Renal cortex interstitium (tissue), 11 donors: ENCODE results near the gene CPT1C. TPM values are rescaled to one million over a fixed set of nuclear protein-coding genes. Genes with fewer than 3 reads are reported as not detected.
"Not testable (repeated sequence)": the region's sequence is repeated elsewhere in the genome, so short reads cannot be mapped to it uniquely, and the experiment has no call there.

Experiments used
- DNase-seq, 11 donors: peaks; one replicate each; pipeline ENCODE4 v3.0.0-alpha.2; 2013; ENCODE audit warnings: low read depth in 9 of 11, low spot score in 4 of 11; ENCODE audit errors: extremely low read depth in 1 of 11
- polyA plus RNA-seq, 3 donors: library from polyadenylated mRNA; unstranded; fragments of 120-200 nt; gene quantifications; one replicate each; pipeline ENCODE4 v1.2.1, GENCODE V29; 2013; ENCODE audit not compliant: insufficient read length in 3 of 3

Gene CPT1C
- polyA plus RNA-seq, 3 donors, result 8.0 to 12.8 (median 11.1) TPM

DNA sequence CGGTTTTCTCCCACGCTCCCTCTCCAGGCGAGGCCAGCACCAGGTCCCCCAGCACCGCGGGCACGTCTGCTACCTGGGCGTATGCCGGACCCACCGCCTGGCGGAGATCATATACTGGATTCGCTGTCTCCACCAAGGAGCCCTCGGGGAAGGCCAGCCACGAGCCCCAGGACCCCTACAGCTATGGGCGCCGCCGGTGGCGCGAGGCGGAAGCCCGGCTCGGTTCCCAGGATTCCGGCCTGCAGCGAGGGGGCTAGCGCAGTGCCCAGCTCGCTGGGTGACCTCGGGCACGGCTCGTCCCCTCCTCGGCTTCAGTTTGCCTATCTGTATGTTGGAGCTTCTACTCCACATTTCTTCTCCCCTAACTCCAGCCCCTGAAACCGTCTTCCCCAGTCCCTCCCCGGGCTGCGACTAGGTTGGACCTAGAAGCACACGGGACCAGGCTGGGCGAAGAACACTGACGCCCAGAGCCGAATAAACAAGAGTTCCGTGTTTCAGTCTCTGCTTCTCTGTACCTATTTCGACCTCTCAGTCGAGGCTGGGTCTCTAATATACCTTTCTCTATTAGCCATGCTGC lies 749 bp upstream of the CPT1C start:
- no peak for DNase-seq

DNA sequence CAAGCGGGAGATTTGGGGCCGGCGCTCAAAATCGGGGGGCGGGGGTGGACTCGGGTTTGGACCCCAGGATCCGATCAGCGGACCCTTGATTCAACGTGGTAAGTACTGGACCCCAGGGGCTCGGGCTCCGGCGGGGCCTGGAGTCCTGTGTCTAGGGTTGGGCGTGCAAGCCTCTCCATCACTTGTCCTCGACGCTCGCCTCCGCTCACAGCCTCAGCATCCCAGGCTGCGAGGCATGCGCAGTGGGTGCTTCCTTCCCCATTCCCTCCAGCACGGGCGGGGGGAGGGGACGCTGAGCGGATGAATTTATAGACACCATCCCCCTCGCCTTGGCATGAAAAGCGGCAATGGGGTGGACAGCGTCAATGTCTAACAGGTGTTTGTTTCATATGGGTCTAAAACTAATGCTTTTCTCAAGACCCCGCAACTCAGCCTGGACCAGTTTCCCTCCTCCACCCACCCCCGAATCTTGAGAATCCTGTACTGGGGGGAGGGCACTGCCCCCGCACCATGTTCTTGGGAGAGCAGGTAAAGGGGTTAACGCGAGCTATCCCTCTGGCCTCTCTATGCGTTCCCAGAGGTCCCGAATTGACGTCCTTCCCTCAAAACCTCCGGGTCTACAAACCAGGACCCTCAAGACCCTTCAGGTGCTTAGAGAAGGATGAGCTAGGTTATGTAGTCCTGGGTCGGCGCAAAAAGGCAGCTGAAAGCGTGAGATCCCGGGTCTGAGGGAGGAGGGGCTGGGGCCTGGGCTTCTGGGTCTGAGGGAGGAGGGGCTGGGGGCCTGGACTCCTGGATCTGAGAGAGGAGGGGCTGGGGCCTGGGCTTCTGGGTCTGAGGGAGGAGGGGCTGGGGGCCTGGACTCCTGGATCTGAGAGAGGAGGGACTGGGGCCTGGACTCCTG lies 579 bp downstream of the CPT1C start:
- DNase-seq, result peak in 5 of 11 donors; percentile 49 to 82 (median 76)

DNA sequence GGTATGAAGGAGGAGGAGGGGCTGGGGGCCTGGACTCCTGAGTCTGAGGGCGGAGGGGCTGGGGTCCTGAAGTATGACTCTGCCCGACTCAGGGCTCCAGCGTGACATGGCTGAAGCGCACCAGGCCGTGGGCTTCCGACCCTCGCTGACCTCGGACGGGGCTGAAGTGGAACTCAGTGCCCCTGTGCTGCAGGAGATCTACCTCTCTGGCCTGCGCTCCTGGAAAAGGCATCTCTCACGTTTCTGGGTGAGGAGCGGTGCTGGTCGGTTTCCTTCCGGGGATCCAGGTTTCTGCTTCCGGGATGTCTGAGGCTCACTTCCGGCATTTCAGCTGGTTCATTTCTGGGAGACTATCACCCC lies 1.2 kb downstream of the CPT1C start:
- no peak for DNase-seq

DNA sequence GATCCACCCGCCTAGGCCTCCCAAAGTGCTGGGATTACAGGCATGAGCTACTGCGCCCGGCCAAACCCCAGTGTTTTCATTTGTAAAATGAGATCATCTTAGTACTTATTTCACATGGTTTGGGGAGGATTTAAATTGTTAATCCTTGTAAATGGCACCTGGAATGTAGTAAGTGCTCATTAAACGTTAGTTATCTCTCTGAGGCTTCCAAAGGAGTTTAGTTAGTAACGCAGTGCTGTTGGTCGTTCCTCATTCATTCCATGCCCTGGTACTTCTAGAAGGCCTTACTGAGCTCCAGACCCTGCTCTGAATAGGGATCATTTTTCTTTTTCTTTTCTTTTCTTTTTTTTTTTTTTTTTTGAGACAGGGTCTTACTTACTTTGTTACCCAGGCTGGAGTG lies 5.2 kb downstream of the CPT1C start:
- no peak for DNase-seq

DNA sequence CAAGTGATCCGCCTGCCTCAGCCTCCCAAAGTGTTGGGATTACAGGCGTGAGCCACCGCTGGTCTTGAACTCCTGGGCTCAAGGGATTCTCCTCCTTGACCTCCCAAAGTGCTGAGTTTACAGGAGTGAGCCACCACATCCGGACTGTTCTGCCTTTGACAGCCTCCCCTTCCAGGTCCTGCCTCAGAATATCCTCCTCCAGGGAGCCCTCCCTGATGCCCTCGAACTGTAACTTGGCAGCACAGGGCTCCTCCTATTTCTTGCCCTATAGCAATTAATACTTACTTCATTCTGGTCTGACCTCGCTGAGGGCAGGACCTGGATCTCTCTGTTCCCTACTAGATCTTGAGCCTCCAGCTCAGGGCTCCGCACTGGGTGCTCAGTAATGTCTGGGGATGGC lies 5.9 kb downstream of the CPT1C start:
- no peak for DNase-seq

DNA sequence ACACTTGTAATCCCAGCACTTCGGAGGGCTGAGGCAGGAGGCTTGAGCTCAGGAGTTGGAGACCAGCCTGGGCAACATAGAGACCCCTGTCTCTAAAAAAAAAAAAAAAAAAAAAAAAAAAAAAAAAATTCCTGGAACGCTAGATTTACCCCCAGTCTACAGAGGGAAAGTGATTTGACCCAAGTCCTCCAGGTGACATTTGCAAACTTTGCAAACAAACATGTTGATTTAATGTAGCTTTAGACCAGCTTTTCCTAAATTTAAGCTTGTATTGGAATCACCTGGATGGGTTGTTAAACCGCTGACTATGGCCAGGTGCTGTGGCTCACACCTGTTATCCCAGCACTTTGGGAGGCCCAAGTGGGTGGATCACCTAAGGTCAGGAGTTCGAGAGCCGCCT lies 8.4 kb downstream of the CPT1C start:
- no peak for DNase-seq

DNA sequence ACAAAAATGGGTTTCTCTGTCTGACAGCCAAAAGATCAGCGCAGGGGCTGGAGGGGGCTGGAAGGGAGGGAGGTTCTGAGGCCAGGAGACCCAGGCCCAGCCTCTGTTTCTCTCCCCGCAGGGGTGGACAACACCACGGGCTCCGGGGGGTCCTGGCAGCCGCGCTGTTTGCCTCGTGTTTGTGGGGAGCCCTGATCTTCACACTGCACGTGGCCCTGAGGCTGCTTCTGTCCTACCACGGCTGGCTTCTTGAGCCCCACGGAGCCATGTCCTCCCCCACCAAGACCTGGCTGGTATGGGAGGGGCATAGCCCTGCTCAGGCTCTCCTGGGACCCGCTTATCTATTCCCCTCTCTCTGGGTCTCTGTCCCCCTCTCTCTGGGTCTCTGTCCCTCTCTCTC lies 9.6 kb downstream of the CPT1C start:
- DNase-seq, result no peak

DNA sequence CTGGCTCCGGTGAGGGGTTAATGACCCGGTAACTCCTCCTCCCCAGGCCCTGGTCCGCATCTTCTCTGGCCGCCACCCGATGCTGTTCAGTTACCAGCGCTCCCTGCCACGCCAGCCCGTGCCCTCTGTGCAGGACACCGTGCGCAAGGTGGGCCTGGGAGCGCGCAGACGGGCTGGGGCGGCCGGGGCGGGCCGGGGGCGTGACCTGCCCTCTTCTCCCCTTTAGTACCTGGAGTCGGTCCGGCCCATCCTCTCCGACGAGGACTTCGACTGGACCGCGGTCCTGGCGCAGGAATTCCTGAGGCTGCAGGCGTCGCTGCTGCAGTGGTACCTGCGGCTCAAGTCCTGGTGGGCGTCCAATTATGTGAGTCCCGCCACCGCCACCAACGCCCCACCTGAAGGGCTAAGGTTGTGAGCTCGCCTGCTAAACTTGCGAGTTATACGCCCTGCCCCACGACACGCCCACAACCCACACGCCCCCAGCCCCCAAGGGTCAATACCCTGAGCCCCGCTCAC lies 10.4 kb downstream of the CPT1C start:
- DNase-seq, result no peak

DNA sequence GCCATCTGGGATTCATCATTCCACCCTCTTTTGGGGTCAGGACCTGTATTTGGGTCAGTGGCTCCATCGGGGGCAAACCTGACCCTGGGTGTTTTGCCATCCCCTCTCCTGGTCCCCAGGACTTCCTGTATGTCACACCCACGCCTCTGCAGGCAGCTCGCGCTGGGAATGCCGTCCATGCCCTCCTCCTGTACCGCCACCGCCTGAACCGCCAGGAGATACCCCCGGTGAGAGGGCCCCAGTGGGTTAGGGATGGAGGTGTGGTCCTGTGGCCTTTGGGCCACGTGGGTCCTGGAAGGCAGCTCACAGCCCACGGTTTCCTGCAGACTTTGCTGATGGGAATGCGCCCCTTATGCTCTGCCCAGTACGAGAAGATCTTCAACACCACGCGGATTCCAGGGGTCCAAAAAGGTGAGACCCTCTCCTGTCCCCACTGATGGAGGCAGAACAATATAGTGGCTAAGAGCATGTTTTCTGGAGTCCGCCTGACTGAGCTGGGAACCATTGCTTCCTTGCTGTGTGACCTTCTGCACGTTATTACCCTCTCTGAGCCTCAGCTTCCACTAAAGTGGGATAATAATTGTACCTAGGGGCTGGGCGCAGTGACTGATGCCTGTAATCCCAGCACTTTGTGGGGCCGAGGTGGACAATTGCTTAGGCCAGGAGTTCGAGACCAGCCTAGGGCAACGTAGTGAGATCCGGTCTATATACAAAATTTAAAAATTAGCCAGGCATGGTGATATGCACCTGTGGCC lies 14.1 kb downstream of the CPT1C start:
- DNase-seq, result no peak

DNA sequence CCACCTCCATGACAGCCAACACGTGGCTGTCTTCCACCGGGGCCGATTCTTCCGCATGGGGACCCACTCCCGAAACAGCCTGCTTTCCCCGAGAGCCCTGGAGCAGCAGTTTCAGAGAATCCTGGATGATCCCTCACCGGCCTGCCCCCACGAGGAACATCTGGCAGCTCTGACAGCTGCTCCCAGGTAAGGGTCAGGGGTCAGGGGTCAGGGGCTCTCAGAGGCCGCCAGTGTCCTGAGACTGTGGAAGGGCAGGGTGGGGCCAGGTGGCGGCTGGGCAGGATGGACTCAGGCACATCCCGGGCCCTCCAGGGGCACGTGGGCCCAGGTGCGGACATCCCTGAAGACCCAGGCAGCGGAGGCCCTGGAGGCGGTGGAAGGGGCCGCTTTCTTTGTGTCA lies 15.0 kb downstream of the CPT1C start:
- DNase-seq, result no peak

DNA sequence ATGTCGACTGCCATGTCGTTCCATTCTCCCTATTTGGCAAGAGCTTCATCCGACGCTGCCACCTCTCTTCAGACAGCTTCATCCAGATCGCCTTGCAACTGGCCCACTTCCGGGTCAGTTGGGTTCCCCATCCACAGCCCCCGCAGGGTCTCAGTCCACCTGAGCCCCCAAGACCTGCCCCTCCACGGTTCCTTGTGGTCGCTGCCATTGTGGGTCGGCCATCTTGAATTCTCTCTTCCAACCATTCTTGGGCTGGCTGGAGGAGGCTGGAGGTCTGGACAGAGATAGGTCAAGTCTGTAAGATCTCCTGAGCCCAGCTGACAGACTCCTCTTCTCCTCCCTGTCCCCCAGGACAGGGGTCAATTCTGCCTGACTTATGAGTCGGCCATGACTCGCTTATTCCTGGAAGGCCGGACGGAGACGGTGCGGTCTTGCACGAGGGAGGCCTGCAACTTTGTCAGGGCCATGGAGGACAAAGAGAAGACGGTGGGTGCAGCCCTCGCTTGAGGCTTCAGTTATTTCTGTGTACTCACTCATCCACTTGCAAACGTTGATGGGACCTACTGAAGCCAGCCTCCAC lies 19.5 kb downstream of the CPT1C start:
- DNase-seq, result no peak

DNA sequence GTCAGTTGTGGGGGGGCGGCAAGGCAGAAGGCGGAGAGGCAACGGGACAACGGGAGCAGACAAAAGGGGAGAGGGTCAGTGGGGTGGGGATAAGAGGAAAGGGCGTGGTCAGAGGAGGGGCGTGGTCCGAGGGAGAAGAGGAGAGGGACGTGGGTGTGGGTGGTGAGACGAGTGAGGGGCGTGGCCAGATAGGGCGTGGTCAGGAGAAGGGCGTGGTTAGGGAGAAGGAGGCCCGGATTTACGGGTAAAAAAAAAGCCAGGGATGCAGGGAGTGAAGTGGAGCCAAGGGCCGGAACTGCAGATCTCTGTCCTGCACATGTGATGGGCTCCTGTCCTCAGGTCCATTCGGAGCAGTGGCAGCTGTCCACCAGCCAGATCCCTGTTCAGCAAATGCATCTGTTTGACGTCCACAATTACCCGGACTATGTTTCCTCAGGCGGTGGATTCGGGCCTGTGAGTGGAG lies 21.5 kb downstream of the CPT1C start:
- no peak for DNase-seq

DNA sequence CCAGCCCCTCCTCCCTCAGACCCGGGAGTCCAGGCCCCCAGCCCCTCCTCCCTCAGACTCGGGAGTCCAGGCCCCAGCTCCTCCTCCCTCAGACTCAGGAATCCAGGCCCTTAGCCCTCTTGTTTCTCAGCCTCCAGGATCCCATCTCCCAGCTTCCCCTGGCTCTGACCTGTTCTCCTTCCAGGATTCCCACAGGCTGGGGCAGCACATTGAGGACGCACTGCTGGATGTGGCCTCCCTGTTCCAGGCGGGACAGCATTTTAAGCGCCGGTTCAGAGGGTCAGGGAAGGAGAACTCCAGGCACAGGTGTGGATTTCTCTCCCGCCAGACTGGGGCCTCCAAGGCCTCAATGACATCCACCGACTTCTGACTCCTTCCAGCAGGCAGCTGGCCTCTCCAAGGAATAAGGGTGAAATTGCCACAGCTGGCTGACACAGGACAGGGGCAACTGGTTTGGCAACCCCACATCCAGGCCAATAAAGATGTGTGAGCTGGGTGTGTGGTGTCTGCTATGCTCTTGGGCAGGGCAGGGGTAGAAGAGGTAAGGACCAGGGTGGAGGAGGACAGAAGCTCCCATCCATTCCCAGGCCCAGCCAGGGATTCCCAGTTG lies 22.4 kb downstream of the CPT1C start:
- no peak for DNase-seq

DNA sequence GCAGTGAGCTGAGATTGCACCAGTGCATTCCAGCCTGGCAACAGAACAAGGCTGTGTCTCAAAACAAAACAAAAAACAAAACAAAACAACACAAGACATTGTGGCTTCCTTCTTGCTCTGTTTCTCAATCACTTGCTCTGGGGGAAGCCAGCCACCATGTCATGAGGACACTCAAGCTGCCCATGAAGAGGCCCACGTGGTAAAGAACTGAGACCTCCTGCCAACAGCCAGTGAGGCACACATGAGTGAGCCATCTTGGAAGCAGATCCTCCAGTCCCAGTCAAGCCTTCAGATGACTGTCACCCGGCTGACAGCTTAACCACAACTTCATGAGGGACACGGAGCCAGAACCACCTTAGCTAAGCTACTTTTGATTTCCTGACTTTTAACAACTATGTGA lies 25.2 kb downstream of the CPT1C start:
- DNase-seq, result no peak

DNA sequence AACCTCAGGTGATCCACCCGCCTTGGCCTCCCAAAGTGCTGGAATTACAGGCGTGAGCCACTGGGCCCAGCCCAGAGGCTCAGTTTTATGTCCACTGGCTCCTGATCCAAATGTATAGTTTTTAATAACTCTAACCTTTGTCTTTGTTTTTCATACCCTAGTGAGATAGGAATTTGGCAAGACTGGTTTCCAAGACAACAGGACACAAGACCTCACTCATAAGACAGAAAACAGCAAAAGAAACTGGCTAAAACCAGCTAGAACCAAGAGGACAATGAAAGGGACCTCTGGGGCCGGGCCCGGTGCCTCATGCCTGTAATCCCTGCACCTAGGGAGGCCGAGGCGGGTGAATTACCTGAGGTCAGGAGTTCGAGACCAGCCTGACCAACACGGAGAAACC lies 27.6 kb downstream of the CPT1C start:
- no peak for DNase-seq

DNA sequence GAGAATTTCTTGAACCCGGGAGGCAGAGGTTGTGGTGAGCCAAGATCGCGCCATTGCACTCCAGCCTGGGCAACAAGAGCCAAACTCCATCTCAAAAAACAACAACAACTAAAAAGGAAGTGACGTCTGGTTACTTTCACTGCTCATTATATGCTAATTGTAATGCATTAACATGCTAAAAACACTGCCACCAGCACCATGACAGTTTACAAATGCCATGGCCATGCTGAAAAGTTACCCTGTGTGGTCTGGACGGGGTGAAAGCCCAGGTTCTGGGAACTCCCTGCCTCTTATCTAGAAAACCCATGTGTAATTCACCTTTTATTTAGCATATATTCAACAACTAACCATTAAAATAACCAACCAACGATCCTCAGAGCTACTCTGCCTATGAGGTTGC lies 28.1 kb downstream of the CPT1C start:
- no peak for DNase-seq

DNA sequence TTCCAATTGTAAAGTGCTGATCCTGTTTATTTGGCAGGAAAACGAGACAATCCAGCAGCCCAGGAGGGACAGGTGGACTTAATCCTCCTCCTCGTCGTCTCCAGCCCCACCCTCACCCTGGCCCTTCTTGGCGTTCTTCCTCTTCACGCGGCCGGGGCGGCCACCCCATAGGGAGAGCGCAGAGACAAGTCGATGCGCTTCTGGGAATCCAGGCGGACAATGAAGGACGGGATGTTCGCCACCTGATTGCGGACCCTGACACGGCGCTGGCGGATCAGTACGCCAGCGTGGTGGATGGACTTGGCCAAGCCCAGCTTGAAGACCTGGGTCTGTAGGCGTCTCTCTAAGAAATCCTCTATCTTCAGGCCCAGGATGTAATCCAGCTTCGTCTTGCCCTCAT lies 28.5 kb downstream of the CPT1C start:
- not testable (repeated sequence) for DNase-seq

DNA sequence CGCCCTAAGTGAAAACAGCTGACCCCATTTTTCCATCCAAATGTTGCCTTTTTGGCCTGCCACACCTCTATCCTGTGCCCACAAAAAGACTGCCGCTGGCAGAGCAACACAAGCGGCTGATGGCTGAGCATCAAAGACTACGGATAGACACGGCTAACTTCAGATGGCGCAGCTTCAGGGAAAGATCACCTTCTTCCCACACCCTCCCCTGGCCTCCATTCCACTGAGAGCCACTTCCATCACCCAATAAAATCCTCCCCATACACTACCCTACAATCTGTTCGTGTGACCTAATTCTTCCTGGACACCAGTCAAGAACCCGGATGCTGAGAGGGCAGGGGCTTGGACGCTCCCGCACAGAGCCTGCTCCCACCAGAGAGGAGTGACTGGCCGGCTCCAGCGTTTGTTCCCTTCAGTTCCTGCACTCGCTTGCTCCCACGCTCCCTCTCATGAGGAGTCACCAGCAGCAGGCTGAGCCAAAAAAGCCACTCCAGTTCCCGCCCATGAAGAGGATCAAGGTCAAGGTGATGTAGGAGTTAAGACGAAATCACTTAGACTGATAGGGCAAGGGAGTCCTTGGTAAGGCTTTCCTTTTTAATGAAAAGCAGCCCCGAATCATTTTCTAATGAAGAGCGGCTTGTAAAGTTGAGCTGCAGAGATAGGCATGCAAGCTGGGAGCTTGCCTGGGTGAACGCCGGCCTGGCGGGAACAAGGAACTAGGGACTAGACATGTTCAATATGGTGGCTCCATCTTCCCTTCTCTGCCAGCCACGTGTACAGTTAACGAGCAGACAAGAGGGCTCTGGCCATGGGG lies 36.5 kb downstream of the CPT1C start:
- DNase-seq, result peak in 4 of 11 donors; percentile 19 to 33 (median 26)
